NCI-H2029 (cell line): Measurements from ENCODE around the gene CFAP46.
"Not testable (repeated sequence)": the region's sequence is repeated elsewhere in the genome, so short reads cannot be mapped to it uniquely, and the experiment has no call there.

Source experiments
- DNase-seq: peaks from one replicate; lab custom pipeline; 2025; lab: John Stamatoyannopoulos, UW

The CFAP46 gene

DNA sequence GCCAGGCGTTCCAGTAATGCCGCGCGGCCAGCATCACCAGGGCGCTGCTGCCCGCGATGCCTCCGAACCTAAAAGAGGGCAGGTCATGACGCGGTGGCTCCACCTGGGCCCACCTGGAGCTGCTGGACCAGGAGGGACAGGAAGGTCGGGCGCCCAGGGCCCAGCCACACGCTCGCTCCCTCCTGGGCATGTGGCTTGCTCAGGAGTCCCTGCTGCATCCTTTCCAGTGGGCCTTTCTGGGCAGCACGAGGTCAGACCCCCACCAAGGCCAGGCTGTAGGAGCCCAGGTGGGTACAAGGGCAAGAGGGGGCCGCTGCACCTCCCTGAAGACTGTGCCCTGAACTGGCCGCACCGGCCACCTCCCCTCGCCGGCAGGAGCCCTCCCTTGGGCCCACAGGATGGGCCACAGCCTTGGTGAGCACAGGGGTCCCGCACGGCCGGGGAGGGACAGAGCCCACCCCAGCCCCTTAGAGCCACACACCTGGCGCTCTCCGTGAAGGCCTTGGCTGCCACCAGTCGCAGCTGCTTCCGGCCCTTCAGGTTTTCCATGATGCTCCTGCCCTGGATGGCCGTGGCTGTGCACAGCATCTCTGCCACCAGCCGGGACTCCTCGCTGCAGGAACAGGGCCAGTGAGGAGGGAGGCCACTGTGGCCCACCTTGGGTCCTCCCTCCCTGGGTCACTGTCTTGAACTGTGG lies 43.2 kb downstream of the CFAP46 start:
- no peak for DNase-seq

DNA sequence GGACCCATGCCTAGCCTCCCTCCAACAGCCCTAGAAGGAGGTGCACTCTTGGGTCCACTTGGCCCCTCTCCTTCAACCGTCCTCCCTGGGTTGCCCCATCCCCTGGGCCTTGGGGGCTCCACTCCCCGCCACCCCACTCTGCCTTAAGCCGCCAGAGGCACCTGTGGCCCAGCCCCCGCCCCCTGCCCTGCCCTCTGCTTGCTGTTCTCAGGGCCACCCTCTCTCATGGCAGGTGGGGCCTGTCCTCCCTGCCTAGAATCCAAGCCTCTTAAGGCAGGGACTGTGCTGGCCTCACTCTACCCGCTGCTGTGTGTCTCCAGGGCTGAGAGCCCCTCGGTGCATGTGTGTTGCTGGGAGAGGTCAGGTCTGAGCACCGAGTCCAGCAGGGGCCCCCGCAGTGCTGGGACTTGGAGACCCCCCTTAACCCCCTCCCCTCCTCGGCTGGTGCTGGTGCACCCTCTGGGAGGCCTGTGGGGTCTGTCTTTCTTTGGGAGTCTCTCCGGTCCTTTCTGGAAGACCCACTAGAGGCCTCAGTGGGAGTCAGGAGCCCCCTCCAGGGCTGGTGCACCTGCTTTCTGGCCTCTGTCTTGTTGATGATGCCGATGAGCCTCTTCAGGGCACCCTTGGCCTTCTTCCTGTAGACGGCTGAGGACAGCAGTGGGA lies 43.8 kb downstream of the CFAP46 start:
- DNase-seq = no peak

DNA sequence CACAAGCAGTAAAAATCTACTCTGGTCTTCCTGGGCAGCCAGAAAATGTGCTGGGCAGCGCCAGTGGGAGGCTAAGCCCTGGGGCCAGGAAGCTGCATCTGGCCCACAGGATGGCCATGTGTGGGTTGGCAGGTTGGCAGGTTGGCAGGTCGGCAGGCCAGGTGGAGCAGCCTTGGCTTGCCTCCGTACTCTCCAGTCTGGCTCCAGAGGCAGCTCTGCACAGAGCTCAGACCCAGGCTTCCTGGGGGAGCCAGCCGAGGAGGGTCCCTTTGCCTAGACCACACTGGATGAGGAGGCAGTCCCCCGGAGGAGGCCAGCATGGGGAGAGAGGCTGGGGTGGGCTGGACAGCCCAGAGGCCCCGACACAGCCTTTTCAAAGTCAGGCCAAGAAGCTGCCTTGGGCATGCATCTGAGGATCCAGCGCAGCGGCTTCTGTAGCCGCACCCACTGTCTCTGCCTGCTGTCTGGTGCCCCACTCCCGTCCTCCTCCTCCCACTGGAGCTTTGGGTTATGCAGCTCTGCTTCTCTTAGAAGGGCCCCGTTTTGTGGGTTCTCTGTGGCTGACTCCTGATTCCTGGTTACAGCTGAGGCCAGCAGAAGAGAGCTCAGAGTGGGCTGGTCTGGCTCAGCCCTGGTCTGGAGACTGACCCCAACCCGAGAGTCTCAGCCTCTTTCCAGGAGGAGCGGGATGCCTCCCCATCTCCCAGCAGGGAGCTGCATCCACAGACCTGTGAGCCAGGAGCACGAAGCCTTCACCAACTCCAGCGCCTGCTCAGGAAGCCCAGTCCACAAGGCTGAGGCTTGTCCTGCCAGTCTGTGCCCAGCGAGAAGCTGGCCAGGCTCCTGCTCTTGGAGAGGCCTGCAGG lies 44.6 kb downstream of the CFAP46 start:
- DNase-seq = no peak

DNA sequence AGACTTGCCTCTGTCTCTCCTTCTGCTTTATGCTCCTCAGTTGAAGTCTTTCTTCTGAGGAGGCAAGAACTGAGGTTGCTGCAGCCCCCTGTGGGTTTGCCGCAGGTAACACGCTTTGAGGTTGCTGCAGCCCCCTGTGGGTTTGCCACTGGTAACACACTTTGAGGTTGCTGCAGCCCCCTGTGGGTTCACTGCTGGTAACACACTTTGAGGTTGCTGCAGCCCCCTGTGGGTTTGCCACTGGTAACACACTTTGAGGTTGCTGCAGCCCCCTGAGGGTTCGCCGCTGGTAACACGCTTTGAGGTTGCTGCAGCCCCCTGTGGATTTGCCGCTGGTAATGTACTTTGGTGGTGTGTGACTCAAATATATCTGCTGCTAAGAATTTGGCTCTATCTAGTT lies 48.6 kb downstream of the CFAP46 start:
- DNase-seq = not testable (repeated sequence)

DNA sequence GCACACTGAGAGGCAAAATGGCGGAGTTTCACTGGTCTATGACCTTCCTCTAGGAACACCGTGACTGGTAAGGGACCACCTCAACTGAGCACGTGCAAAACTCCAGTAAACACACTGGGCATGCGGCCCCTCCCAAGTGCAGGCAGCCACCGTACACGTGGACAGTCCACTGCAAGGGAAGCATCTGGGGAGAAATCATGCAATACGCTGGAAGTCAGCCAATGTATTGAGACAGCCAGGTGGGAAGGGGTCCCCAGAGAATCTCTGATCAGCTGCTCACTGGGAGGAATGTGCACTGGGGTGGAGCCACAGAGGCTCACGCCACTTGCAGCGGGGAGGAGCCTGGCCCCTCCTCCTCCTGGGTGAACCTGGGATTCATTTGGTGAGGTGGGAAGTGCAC lies 49.3 kb downstream of the CFAP46 start:
- no peak for DNase-seq

- DNase-seq = no peak
Measured at GRCh38 chr10:132892004-132892403, 50.4 kb downstream of the CFAP46 start.

DNA sequence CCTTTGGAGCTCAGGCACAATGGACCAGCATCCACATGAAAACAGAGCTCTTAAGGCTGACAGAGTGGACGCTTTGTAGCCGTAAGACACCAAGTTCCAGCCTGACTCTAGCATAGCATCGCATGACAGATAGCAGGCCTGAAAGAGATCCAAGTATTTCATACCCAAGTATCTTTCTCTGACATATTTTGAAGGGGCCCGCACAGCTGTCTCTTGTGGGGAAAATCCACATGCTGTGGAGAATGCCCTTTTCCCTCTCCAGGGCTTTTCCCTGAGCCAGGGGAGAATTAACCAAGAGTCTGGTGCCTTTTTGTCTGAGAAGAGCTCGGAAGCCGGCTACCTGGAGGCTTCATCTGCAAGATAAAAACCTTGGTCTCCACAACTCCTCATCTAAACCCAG lies 51.0 kb downstream of the CFAP46 start:
- DNase-seq = no peak

- no peak for DNase-seq
Measured at GRCh38 chr10:132890301-132890700, 52.1 kb downstream of the CFAP46 start.

DNA sequence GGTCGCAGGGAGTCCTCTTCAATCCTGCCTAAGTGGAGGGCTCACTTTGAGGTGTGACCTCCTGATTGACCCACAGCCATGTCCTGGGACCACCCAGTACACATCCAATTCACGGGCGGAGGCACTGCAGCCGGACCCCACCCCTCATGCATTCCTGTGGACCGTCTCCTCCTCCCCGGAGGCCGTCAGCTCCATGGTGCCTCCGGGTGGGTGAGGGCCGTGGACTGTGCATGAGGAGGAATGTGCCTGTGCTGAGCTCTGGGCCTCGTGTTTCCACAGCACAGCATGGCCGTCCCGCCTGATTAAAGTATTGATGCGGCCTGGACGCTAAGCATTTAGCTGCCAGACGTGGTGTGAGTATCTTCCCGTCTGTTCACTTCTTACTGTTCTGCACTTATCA lies 52.8 kb downstream of the CFAP46 start:
- no peak for DNase-seq

DNA sequence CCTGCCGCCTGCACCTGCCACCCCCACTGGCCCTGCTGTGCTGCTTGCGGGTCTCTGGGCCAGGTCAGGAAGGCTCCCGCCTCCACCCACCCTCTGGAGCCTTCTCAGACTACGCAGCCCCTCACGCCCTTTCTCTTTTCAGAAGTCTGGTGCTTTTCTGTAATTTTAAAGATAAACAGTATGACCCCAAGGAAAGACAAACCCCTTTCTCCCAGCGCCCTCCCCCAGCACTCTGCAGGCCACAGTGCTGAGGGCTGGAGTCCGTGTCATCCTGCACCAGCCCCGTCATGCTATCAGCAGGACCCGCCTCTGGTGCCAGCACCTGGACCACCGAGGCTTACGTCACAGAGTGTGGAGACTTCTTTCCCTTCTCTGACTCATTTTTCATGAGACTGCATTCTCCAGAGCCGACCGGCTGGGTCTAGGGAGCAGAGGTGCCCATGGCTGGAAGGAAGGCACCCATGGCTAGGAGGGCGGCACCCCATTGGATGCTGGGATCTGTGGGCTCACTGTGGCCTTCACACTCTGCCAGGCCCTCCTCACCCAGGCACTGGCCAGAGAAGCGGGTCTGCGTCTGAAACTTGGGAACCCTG lies 53.4 kb downstream of the CFAP46 start:
- DNase-seq = no peak

DNA sequence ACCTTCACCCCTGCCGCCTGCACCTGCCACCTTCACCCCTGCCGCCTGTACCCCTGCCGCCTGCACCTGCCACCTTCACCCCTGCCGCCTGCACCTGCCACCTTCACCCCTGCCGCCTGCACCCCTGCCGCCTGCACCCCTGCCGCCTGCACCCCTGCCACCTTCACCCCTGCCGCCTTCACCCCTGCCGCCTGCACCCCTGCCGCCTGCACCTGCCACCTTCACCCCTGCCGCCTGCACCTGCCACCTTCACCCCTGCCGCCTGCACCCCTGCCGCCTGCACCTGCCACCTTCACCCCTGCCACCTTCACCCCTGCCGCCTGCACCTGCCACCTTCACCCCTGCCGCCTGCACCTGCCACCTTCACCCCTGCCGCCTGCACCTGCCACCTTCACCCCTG lies 53.9 kb downstream of the CFAP46 start:
- not testable (repeated sequence) for DNase-seq

DNA sequence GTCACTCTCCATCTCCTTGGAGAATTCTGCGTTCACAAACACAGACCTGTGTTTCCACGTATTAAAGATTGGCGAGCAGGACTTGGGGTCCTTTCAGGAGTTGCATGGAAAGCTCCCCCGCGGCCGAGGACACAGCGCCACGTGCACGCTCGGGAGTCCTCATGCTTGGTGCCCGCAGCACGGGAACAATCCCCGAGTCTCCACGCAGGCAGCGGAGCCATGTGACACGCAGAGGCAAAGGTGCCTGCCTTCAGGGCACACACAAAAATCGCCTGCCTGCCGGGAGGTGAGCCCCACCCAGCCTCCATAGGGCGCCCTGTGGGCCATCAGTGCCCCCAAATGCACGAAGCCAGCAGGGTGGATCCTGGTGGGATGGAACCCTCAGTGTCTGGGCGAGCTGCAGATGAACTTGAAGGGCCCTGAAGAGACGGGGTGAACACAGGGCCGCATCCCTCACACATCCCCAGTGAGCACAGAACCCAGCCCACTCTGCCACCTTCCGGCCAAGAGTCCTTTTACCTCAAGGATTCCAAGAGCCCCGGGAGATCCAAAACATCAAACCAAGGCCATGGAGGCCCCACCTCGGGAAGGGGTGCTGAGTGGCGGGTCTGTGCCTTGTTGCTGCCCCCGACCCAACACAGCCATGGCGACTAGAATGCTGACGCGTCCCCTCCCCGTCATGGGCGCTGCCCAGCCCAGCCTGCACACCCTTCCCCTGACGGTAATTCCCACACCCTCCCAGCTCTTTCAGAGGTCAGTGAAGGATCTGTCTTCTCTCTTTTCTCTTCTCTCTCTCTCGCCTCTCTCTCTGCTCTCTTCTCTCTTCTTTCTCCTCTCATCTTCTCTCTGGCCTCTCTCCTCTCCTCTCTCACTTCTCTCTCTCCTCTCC lies 55.9 kb downstream of the CFAP46 start:
- DNase-seq = no peak

GRCh38 chr10:132885451-132886210 lies 56.7 kb downstream of the CFAP46 start:
- DNase-seq = no peak

- DNase-seq = no peak
Measured at GRCh38 chr10:132884691-132885271, 57.6 kb downstream of the CFAP46 start.

DNA sequence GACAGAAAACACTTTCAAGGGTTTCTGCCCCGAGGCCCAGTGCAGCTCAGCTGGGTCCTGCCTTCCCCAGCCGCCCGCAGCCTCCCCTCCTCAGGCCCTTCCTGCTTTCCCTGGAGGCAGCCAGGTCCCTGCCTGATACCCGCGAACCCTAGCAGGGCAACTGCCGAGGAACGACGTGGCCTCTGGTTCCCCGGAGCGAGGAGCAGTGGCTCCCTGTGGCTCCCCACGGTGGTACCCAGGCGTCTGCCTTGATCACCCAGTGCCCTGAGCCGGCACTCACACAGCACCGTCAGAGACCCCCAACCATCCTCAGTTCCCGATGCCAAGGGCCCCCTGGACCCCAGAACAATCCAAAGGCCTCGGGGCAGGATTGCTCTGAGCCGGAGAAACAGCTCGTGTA lies 58.3 kb downstream of the CFAP46 start:
- no peak for DNase-seq

- DNase-seq = no peak
Measured at GRCh38 chr10:132883391-132883881, 58.9 kb downstream of the CFAP46 start.

DNA sequence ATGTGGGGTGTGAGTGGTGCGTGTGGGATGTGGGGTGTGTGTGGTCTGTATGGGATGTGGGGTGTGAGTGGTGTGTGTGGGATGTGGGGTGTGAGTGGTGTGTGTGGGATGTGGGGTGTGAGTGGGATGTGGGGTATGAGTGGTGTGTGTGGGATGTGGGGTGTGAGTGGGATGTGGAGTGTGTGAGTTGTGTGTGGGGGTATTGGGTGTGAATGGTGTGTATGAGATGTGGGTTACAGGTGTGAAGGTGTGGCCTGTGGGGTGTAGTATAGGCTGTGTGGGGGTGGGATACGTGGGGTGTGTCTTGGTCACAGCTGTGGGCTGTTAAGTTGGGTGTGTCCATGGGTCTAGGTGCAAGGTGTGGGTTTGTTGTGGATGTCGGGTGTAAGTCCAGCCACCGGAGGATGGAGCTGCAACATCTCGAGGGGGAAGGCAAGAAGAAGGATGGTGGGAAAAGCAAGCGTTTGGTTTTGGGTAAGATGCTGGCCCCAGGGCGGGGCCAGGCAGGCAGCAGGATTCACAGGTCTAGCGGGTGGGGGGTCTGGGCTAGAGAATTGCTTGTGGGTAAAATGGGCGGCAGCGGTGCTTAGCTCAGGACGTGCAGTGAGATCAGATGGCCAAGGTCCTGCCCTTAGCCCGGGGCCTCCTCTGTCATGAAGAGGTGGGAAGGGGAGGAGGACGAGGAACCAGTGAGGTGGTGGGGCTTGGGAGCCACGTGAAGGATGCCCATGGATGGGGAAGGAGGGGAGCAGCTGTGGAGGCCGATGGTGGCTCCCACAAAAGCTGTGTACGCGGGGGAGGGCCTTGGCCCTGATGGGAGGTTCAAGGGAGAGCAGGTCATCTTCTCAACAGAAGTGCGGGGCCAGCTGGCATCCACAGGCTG lies 60.1 kb downstream of the CFAP46 start:
- no peak for DNase-seq

DNA sequence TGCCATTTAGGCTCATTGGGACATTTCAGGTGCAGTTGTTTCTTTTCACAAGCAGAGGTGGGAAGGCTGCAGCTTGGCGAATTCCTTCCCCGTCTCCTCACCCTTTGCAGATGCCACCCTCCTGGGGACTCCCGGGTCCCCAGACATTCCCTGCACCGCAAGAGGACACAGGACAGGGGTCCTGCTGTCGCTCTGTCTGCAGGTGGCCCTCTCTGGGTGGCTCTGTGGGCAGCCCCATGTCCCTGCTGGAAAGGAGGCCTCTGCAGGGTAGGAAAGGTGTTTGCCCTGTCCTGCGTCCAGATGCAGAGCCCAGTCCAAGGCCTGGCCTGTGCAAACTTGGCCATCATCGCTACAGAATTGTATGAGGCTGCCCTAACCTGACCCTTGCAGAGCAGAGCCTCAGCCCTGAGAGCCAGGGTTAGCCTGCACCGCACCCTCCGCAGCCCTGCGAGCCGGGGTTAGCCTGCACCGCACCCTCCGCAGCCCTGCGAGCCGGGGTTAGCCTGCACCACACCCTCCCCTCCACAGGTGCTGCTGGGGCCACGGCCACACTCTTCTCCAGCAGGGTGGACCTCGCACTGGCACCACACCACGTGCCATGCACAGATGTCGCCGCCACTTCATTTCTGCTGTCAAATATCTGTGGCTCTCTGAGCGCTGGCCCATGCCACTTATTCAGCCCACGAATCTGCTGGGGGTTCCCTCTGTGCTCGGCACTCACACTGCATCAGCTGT lies 61.0 kb downstream of the CFAP46 start:
- DNase-seq = no peak
